Skin of body (tissue), 2 donors: ENCODE data around the gene ETAA1. TPM values are rescaled to one million over a fixed set of nuclear protein-coding genes. Genes with fewer than 3 reads are reported as not detected.

Experiments used
- DNase-seq: peaks from one replicate; lab custom pipeline; 2025; lab: John Stamatoyannopoulos, UW
- total RNA-seq: library from RNA; depleted of rRNA; stranded (reverse); fragments of >200 nt; gene quantifications from one replicate; pipeline ENCODE4 v1.2.3, GENCODE V29; 2014

The ETAA1 gene
- total RNA-seq, 1 donor from 2014 or later = 18.1 TPM

- DNase-seq = no peak
Measured at GRCh38 chr2:67437114-67437513, 40.0 kb downstream of the ETAA1 start.

- no peak for DNase-seq
Measured at GRCh38 chr2:67438337-67438736, 41.2 kb downstream of the ETAA1 start.

- no peak for DNase-seq
Measured at GRCh38 chr2:67445652-67446268, 48.6 kb downstream of the ETAA1 start.

GRCh38 chr2:67446491-67446911 is 49.4 kb downstream of the ETAA1 start:
- DNase-seq = no peak

GRCh38 chr2:67448648-67449047 is 51.5 kb downstream of the ETAA1 start:
- DNase-seq = no peak

- DNase-seq = no peak
Measured at GRCh38 chr2:67451086-67451832, 54.1 kb downstream of the ETAA1 start.

GRCh38 chr2:67453310-67453709 is 56.2 kb downstream of the ETAA1 start:
- DNase-seq = no peak

GRCh38 chr2:67455219-67456142 is 58.3 kb downstream of the ETAA1 start:
- no peak for DNase-seq

GRCh38 chr2:67456428-67456827 is 59.3 kb downstream of the ETAA1 start:
- no peak for DNase-seq

- no peak for DNase-seq
Measured at GRCh38 chr2:67457699-67458098, 60.6 kb downstream of the ETAA1 start.

- DNase-seq = no peak
Measured at GRCh38 chr2:67459761-67460160, 62.6 kb downstream of the ETAA1 start.
